Epithelial cell of prostate (primary cell): ENCODE results near the gene CYP46A1.

Source experiments
- DNase-seq: peaks from one replicate; pipeline ENCODE4 v3.0.0-alpha.2; 2011; ENCODE audit warnings: low read depth, low spot score
- H3K27ac ChIP-seq: fragments of 450-650 bp; 2 replicates; pipeline ENCODE4 v1.5.1; 2017; ENCODE audit warnings: mild to moderate bottlenecking

Gene CYP46A1

DNA sequence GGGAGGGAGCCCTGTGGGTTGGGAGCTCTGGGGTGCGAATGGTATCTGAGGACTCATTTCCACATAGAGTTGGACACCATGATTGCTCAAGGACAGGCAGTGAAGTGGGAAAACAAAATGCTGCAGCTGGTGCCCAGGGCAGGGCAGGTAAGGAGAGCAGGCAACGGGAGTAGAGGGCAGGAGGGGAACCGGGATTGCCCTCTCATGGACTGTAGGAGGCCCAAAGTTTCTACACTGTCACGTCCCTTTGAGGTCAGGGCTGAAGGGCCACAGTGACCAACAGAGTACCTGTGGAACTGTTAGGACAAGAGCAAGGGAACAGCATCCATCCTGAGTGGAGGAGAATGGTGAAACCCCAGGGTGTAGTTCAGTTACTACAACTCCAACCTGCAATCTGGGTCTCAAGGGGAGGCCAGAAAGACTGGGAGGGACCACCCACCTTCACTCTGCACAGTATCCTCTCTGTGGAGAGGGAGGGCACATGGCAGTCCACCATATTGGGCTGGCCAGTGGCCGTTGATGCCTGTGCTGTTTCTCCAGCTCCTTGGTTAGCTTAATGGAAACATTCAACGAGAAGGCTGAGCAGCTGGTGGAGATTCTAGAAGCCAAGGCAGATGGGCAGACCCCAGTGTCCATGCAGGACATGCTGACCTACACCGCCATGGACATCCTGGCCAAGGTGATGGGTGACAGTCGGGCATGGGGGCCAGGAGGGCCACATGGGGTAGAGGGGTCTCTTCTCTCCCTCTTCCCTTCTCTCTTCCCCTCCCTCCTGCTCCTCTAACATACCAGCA, 22.2 kb downstream of the CYP46A1 start:
- H3K27ac ChIP-seq, result no peak overlapping the region
- DNase-seq, result no peak

DNA sequence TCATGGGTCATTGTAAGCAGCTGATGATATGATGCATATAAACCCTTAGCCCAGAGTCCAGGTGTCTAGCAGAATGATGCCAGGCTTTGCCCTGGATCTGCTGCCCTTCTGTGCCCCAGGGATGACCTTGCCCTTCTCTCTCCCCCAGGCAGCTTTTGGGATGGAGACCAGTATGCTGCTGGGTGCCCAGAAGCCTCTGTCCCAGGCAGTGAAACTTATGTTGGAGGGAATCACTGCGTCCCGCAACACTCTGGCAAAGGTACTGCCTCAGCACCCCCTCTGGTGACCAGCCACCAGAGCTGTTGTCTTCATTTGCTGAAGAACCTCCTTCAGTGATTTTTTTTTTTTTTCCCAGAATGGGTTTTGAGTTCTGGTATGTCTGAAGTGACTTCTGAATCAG, 23.3 kb downstream of the CYP46A1 start:
- DNase-seq, result no peak

DNA sequence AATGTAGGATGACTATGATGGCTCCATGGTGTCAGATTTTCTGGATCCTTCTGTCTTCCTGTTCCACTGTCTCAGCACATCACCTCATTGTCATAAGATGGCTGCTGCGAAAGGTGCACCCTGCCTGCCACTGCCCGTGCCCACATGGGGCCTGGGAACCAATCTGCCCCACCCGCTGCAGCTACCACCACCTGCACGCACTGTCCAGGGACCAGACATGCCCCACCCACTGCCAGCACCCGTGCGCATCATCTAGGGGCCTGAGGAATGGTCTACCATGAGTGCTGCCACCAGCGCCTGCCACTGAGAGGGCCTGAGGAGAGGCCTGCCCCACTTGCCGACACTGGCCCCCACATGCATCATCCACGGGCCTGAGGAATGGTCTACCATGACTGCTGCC, 23.8 kb downstream of the CYP46A1 start:
- no peak for DNase-seq

More for the DNA sequence above, 23.3 kb downstream of the CYP46A1 start:
- no peak overlapping the region for H3K27ac ChIP-seq

DNA sequence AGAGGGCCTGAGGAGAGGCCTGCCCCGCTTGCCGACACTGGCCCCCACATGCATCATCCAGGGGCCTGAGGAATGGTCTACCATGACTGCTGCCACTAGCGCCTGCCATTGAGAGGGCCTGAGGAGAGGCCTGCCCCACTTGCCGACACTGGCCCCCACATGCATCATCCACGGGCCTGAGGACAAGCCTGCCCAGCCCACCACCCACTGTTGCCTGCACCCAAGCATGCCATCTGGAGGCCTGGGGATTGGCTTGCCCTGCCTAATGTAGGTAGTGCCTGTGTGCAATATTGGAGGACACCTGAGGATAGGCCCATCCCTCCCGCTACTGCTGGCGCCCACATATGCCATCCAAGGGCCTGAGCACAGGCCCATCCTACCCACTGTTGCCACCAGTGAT, 24.4 kb downstream of the CYP46A1 start:
- no peak overlapping the region for H3K27ac ChIP-seq
- no peak for DNase-seq

More for the DNA sequence above, 23.8 kb downstream of the CYP46A1 start:
- H3K27ac ChIP-seq, result no peak overlapping the region

DNA sequence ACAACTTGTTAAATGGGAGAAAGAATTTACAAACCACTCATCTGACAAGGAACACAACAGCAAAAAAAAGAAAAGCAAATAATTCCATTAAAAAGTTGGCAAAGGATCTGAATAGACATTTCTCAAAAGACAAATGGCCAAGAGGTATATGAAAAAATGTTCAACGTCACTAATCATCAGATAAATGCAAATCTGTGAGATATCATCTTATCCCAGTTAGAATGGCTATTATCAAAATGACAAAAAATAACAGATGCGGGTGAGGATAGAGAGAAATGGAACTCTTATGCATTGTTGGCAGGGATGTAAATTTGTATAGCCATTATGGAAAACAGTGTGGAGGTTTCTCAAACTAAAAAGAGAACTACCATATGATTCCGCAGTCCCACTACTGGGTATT, 29.9 kb downstream of the CYP46A1 start:
- DNase-seq, result no peak
- no peak overlapping the region for H3K27ac ChIP-seq

DNA sequence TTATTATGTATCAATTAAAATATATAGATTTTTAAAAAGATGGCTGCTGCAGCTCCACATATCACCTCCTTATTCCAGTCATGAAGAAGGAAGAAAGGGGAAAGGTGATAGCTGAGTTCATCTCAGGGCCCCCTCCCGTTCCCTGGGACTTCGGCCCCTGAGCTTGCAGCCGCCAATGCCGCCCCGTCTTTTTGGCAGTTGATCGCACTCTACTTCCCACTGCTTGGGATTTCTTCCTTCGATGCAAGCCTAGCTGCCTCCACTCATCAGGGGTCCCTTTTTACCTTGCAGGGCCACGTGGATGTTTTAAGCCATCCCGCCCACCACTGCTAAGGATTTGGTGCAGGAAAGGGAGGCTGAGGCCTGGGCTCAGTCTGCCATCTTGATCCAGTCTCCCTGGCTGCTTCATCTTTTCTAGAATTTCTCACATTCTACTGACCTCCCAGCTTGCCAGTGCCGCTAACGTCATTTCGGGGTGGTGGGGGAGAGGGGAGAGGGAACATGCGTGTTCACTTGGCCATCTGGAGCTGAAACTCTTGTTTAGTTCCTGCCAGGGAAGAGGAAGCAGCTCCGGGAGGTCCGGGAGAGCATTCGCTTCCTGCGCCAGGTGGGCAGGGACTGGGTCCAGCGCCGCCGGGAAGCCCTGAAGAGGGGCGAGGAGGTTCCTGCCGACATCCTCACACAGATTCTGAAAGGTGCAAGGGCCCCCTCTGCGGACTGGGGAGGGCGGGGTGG, 31.3 kb downstream of the CYP46A1 start:
- DNase-seq, result no peak
- no peak overlapping the region for H3K27ac ChIP-seq

DNA sequence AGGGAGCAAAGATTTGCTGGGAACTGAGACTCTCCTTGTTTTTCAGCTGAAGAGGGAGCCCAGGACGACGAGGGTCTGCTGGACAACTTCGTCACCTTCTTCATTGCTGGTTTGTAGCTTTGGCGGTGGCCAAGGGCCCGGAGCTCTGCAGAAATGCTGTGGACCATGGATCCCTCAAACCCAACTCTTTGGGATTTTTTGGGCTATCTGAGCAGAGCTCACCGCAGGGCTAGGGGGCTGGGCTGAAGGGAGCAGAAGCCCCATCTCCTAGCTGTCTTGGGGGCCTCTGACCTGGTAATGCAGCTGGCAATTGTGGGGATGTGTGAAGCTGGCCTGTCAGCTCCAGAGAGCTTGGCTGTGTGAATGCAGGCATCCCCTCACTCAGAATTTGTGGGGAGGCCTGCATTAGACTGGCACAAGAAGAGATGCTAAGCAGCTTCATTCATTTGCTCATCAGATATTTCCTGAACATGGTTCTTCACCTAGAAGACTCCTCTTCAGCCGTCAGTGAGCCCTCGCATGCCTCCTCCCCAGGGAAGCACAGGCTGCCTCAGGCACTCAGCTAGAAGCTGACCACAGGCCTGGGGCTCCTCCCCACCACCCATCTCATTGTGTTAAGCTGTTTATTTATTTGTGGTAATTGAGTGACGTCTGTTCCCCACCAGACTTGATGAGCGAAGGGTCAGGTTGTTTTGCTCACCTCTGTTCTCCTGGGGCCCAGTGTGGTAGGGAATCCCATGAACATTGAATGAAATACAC, 32.2 kb downstream of the CYP46A1 start:
- no peak overlapping the region for H3K27ac ChIP-seq
- no peak for DNase-seq

DNA sequence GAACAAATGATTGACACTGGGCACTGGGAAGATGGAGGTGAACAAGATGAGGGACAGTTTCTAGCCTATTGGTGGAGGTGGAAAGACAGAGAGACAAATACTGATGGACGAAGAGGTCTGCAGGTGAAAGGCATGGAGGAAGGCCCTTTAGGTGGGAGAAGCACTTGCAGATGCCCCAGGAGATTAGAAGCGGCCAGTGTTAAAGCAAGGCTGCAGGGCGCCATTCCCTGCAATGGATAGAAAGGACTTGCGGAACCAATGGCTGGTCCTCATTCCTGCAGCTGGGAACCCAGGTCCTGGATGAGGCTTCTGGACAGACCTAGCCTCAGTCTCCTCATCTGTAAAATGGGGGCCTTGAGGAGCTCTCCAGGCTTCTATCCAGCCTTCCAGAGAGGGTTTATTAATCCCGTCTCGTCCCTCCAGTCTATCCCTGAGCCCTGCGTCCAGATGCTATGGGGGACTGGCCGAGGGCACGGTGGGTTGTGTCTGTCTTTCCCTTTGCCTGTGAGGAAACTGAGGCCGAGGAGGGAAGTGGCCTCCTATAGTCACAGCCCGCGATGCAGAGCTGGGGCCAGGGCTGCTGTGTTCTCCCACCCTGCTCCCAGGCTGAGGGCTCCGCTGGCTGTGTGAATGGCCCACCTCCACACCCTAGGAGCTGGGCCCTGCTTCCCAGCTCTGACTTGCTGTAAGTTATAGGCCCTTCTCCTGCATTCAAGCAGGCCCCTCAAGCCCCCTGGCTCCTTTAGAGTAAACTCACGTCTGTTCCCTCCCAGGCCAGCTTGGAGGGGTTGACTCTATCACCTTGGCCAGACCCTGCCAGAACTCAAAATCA, 33.0 kb downstream of the CYP46A1 start:
- no peak for DNase-seq

DNA sequence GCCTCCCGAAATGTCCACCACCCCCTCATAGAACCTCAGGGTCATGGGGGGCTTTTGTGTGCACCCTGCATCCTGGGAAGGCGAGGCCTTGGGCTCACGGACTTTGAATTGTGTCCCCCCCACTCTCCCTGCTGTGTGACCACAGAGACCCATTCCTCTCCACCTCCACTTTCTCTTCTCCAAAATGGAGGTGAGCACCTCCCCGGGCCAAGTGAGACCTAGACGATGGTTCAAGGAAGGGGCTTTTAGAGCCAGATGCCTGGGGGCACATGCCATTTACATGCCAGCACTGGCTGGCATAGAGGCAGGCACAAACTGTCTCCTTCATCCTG, 33.5 kb downstream of the CYP46A1 start:
- H3K27ac ChIP-seq, result no peak overlapping the region
- DNase-seq, result no peak

More for the DNA sequence above, 33.0 kb downstream of the CYP46A1 start:
- no peak overlapping the region for H3K27ac ChIP-seq

DNA sequence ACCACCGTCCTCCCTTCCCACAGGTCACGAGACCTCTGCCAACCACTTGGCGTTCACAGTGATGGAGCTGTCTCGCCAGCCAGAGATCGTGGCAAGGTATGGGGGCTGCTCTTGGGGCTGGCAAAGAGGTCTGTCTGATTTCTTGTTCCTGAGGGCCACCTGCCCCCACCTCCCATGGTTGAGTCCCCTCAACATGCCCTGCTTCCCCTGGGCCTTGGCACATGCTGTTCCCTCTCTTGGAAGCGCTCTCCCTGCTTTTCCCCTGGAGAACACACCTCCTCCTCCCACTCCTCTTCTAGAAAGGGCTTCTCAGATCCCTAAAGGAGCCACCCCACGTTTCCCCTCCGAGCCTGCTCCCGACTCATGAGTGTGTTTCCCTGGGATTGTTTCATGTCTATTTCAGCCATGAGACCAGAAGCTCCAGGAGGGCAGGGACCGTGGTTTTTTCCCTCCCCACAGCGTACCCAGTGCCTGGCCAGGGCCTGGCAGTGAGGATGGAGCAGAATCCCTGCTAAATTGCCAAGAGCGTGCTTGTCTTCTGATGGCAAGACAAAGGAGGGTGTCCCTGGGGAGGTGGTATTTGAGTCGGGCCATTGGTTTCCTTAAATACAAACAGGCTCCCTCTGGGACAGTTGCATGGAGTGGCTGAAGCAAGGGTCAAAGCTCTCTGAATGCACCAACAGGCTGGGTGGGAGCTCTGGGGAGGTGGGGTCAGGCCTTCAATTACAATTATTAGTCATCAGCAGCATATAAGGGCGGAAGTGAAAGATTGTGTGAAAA, 34.1 kb downstream of the CYP46A1 start:
- H3K27ac ChIP-seq, result no peak overlapping the region
- DNase-seq, result no peak

DNA sequence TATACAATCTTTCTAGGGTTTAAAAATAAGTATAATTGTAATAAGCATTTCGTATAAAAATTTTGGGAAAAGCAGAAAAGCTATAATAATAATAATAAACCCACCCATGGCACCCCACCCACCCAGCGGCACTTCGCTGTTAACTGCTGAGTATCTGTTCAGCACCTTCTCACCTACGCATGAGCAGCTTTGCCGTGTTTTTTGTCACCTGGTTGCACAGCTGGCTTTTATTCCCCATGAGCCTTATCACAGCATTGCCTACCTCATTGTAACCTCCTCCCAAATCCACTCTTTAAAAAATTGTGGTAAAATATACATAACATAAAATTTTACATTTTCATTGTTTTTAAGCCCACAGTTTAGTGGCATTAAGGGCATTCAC, 34.7 kb downstream of the CYP46A1 start:
- DNase-seq, result no peak
- no peak overlapping the region for H3K27ac ChIP-seq

DNA sequence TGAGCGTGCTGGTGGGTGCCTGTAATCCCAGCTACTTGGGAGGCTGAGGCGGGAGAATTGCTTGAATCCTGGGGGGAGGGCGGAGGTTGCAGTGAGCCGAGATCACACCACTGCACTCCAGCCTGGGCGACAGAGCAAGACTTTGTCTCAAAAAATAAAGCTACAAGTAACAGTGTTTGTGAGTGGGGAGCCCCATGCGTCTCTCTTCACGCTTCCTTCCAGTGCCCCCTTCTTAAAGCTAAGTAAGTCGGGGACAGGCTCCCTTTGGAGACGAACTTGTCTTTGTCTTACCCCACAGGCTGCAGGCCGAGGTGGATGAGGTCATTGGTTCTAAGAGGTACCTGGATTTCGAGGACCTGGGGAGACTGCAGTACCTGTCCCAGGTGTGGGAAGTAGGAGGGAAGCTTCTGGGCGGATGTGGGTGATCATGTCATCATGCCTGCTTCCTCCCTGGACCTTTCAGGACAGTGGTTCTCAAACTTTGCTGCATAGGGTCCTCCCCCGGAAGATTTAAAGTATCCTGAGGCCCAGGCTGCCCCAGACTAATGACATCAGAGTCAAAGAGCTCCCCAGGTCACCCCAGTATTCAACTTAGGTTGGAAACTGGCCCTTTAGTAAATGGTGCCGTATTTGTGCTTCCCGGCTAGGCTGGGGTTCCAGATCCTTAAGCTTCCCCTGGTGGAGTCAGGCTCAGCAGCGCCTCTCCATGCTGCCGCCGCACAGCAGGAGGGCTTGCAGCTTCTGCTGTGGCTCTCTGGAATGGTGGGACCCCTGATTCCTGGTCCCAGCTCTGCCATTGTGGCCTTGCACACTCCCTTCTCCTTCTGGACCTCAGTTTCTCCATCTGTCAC, 37.1 kb downstream of the CYP46A1 start:
- H3K27ac ChIP-seq, result no peak overlapping the region
- DNase-seq, result no peak

DNA sequence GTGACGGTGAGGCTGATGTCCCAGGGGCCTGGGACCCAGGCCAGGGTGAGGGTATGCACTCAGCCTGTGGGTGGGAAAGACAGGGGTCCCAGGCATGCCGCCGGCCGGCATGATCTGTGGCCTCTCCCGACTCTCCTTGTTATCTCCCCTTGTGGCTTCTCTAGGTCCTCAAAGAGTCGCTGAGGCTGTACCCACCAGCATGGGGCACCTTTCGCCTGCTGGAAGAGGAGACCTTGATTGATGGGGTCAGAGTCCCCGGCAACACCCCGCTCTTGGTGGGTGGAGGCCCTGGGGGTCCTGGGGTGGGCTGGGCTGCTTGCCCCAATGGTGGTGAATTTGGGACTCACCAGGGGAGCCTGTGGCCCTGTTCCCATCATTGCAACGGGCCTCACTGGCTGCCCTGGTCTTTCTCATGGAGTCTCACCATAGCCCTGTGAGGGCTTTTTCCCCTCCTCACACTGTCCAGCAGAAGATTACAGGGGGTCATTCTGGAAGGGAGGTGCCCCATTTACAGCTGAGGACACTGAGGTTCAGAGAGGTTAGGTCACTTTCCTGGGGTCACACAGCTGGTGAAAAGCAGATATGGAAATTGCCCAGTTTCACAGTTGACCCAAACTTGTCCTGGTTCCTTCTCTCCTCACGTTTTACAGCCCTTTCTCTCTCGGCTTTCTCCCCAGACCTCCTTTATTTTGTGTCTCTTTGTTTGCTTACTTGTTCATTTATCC, 37.9 kb downstream of the CYP46A1 start:
- DNase-seq, result no peak
- H3K27ac ChIP-seq, result no peak overlapping the region

DNA sequence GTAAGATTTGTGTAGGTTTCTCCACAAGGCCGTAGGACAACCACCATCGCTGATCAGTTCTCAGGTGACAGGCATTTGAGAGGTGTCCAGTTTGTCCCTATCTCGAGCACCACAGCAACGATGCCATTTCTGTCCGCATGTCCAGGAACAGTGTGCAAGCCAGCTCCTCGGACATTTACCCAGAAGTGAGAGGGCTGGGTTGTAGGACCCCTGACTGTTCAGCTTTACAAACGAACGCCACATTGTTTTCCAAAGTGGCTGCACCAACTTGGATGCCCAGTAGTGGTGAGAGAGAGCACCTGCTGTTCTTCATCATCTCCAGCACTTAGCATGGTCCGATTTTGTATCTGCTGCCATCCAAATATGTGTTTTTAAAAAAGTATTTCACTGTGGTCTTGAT, 38.6 kb downstream of the CYP46A1 start:
- no peak for DNase-seq
- H3K27ac ChIP-seq, result no peak overlapping the region

DNA sequence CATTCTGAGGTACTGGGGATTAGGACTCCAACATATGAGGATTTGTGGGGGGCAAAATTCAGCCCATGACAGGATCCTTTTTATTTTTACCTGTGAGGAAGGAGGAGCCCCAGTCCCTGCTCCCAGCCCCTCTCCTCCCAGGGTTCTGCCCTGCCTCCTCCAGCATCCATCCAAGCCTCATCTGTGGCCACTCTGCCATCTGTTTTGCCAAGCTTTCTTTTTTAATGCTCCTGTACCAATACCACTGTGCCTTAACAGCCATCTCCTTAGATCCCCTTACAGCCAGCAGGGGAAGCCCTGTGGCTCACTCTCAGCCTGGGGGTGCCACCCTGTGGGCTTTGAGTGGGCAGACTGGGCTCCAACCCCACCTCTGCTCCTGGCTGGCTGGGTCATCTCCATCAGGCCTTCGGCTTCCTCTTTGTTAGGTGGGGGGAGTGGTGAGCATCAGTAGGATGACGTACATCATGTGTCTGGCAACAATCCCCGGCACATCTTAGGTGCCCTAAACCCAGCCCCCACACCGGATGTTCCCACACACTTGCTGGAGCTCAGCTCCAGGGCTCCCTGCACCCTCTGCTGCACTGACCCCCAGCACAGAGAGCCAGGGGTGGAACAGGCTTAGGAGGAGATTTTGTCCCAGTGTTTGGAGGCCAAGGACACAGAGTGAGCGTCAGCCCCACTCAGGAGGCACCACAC, 40.2 kb downstream of the CYP46A1 start:
- no peak for DNase-seq
- no peak overlapping the region for H3K27ac ChIP-seq

DNA sequence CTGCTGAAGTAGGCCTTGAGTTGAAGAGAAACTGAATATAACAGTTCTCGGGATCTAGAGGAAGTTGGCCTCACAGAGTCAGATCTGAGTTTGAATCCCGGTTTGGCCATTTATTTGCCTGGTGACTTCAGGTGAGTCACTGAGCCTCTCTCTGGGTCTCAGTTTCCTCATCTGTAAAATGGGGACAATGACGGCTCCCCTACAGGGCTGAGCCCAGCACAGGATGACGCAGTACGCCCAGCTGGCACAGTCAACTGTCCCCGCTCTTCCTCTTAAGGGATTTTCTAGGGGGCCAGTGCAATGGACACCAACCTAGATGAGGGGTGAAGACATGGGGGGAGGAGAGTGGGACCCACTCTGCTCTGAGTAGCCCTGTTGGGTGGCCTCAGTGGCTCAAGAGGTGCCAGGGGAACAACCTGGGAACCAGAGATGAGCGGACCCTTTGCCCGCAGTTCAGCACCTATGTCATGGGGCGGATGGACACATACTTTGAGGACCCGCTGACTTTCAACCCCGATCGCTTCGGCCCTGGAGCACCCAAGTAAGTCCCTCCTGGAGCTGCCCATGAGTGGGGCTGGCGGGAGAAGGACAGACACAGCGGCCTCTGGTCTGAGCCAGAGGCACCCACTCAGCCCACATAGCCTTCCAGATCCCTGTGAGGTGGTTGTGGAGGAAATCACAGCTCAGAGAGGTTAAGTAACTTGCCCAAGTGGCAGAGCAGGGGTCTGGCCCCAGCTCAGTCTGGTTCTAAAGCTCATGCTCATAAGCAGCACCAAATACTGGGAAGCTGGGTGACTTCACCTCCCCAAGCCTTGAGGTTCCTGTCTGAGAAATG, 41.1 kb downstream of the CYP46A1 start:
- no peak for DNase-seq
- no peak overlapping the region for H3K27ac ChIP-seq
